CD4-positive, alpha-beta T cell treated with Interleukin-21 for 1 hour (primary cell): ENCODE data around the gene TUBGCP2.

ENCODE experiments used
- DNase-seq: peaks from one replicate; pipeline ENCODE4 v3.0.0-alpha.2; 2020

The TUBGCP2 gene

DNA sequence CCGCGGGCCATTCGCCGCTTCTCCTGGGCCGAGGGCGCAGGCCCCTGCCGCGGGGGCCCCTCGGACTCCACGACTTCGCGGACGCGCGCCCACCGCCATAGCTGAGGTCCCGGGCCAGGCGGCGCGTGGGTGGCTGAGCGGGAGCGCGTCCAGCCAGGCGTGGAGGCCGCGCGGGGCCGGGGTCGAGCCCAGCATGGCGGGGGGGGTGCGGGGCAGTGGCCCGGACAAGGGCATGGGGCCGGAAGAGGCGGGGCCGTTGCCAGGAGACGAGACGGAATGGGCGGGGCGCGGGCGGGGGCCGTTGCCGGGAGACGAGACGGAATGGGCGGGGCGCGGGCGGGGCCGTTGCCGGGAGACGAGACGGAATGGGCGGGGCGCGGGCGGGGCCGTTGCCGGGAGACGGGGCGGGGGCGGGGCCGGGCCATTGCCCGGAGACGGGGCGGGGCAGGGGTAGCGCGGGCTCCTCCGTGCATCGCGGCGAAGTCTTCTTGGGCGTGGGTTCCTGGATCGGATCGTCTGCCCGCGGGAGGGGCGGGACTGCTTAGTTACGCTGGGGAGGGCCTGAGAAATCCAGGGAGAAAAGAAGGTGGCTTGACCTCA is 46.8 kb downstream of the TUBGCP2 start:
- peak; percentile 91 for DNase-seq

DNA sequence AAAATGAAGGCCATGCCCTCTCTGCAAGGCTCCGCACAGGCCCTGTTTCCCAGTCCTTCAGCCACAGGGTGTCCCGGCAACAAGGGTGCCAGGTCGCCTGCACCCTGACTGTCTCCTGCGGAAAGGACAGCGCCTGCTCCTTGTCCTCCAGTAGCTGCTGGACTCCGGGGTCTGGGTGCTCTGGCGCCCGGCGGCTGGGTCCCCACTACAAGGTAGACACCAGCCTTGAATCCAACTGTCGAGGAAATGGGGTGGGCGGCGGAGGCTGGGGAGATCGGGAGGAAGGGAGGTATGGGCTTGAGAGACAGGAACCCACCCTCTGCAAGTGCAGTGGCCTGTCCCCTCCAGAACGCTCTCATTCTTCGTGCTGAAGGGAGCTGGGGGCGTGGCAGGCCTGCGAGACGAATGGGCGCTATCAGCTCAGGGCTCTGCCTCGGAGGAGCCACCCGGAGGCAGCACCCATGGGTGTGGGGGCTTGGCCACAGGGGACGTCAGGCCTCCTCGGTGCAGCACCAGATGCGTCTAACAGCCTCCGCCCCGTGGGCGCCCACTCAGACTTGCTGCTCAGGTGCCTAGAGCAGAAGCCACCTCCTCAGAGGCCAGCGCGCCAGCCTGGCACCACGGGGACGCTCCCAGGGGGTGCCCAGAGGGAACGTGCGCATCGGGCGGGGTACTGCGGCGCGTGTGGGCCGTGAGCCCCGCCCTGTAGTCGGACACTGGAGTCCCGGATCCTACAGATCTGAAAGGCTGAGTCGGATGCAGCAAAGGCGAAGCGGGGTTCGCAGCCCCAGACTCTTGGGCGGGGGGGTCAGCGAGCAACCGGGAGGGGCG is 47.6 kb downstream of the TUBGCP2 start:
- peak; percentile 74 for DNase-seq

- DNase-seq: no peak
Measured at GRCh38 chr10:133259602-133259989, 49.1 kb downstream of the TUBGCP2 start.

DNA sequence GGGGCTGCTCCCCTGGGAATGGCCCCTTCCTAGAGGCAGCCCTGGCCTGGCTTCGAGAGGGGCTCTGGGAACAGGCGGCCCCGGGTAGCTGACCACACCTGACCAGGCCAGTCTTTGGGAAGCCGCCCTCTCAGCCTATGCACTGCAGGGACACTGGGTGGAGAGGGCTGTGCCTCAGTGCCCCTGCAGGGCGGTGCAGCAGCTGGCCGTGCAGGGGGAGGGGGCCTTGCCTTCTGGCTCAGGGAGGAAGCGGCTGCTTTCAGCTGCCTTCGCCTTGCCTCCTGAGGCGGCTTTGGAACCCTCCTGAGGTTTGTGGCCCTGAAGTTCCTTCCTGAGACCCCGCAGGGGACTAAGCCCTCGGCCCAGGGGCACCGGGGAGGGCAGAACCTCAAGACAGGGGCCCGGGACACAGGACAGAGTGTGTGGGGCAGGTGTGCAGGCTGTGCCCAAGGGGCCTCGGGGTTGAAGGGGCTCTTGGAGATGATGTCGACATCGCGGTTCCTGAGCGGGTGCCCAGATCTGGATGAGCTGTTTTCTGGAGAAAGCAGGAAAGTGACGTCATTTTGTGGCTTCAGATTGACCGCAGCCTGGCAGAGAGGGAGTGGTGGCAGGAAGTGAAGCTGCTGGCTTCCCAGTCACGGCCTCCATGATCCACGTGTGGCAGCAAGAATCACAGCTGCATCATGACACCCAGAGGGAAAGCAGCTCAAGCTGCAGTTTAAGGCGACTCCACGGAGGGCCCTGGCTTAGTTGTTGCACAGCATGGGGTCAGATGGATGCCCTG is 49.7 kb downstream of the TUBGCP2 start:
- DNase-seq: peak; percentile 85

DNA sequence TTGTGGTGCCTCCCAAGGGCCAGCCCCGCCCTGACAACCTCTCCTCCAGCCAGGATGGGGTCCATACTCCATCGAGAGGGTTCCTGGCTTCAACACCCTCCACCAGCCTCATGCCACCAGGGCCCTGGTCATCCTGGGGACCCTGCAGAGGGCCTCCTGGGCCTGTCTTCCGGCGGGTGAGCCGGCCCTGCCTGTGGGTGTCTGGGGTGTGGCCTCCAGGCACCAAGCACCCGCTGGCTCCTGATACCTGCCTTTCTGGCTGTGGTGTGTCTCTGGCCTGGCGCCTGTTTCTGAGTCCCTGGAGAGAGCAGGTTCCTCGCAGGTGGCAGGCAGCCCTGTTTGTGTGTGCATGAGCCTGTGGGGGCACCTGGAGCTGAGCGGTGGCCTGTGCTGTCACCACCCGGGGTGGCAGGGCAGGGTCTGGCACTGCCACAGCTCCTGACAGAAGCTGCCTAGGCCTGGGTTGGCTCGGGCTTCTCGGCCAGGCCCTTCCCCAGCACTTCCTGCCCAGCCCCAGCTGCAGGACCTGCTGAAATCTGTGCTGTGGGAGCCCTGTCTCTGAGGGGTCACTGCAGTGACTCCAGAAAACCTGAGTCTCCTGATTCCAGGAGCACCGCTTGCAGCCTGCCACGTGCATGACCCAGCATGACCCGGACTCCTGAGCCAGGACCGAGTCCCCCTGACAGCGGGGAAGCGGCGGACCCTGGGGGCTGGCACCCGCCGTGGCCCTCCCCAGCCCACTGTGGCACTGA is 50.4 kb downstream of the TUBGCP2 start:
- DNase-seq: peak; percentile 40

DNA sequence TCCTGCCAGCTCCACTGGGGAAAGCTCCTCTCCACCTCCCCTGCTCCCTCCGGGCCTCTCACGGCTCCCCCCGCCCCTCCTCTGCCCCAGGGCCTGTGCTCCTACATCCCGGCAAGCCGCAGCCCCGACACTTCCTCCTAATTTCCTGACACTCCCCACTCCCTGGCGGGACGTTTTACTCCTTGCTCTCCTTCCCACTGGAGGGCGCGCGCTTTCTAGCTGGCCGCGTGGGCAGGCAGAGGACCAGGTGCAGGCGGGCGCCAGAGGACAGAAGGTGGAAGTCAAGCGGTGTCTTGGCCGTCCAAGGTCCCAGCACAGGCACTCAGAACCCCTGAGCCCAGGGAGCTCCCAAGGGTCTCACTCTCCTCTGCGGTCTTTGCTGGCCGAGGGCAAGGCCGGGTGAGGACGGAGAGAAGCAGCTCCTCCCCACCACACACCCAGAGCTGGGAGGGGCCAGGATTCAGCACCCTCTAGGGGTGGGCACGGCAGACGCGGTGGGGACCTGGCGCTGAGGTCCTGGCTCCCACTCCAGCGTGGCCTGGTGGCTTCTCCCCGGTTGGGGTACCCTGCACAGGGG is 51.1 kb downstream of the TUBGCP2 start:
- peak; percentile 33 for DNase-seq

DNA sequence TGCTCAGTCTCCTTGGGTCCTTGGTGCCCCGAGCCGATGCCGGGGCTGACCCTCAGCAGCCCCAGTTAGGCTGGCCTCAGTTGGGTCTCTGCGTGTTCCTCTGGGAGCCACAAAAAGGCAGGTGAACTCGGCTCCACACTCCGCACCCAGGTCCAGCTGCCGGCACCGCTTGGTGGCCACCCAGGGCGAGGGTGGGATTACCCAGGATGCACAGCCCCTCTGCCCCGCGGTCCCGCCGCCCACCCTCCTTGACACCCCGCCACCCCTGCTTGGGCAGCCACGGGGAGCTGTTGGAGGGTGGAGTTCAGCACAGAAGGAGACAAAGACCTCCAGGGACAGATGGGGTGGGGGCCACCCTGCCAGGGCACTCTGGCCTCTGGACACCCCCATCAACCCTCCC is 53.3 kb downstream of the TUBGCP2 start:
- DNase-seq: no peak

- DNase-seq: no peak
Measured at GRCh38 chr10:133254421-133255120, 54.1 kb downstream of the TUBGCP2 start.

DNA sequence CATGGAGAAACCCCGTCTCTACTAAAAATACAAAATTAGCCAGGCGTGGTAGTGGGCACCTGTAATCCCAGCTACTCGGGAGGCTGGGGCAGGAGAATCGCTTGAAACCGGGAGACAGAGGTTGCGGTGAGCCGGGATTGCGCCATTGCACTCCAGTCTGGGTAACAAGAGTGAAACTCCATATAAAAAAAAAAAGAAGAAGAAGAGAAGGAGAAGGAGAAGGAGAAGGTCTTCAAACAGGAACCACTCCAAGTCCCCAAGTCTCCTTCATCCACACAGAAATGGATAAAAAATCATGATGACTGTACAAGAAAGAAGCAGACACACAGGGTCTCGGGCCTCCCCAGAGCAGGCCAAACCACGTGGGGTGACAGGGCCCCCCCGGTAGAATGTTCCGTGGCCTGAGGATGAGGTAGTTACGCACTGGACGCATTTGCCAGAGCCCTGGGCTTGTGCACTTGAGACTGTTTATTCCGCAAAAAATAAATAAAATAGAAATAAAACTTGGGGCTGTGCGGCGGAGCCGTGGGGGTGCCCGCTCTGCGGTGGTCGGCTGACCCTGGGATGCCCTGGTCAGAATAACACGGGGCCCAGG is 55.2 kb downstream of the TUBGCP2 start:
- DNase-seq: no peak

DNA sequence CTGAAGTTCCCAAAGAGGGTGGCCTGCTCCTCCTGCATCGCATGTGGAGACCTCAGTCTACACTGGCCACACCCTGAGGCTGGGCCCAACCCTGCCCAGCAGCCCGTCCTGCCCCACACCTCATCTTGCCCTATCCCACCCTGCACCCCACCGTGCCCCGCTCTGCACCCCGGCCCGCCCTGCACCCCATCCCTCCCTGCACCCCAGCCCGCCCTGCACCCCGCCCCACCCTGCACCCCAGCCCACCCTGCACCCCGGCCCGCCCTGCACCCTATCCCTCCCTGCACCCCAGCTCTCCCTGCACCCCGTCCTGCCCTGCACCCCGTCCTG is 56.5 kb downstream of the TUBGCP2 start:
- DNase-seq: no peak

- no peak for DNase-seq
Measured at GRCh38 chr10:133251388-133252222, 57.1 kb downstream of the TUBGCP2 start.

- no peak for DNase-seq
Measured at GRCh38 chr10:133249975-133250754, 58.5 kb downstream of the TUBGCP2 start.

DNA sequence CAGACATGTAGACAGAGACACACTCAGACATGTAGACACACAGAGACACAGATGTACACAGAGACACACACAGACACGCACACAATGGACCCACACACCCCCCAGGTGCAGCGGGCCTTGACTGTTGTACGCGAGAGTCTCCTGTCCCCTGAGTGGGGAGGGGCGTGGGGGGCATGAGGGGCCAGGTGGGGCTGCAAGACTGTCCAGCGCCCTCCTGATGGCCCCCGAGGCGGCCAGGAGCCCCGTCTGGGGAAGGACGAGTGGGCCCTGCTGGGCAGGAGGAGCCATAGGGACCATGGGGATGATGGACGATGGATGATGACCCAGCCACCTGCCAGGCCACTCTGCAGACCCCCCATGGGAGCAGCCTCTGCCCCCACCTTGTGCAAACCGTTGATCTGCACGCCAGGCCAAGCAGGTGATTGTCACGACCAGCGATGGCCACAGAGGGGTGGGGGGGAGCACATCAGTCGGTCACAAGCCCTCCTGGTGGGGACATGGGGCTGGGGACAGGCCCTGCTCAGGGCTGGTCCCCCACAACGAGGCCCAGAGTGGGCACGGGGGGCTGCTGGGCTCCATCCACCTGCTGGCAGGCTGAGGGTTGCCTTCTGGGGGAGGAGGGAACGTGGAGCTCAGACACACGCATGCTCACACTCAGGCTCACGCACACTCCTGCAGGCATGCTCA is 59.4 kb downstream of the TUBGCP2 start:
- DNase-seq: no peak

GRCh38 chr10:133248334-133248715 is 60.3 kb downstream of the TUBGCP2 start:
- no peak for DNase-seq

DNA sequence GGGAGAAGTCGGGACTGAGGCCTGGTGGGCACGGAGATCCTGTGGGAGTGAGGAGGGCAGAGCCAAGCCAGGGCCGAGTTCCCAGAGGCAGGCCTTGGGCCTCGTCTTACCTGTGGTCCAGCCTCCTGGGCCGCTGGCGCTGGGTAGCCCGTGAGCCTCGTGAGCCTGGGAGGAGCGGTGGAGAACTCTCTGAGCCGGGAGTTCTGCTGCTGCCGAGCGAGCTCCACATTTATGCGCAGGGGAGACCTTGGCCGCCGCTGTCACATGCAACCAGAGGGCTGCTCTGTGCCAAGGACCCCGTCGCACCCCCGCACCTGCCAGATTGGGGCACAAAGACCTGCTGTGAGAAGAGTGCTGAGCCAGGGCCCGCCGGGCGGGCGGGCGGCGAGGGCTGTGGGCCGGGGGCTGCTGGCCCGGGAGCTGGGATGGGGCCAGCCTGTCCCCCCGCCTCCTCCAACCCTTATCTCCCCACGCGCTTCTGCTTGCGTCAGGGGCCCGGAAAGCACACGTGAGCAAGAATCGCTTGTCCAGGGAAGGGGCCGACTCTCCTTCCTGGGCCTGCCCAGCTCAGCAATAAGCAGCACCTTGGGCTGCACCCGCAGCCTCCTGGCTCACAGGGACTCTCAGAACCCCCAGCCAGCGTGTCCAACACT is 60.9 kb downstream of the TUBGCP2 start:
- DNase-seq: no peak

DNA sequence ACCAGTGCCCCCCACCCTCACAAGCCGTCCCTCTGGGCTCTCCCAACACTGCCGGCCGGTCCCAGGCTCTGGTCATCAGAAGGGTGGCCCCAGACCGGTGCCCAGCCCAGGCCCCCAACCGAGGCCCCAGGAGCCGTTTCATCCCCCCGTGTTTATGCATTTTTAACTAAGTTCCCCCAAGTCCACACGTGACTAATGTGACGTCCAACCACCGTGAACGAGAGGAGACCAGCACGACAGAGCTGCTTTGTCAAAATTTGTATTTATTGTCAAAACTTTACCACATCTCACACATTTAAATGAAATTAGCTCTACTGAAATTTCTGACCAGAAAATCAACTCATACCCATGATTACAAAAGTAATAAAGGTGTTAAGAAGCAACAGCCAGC is 62.4 kb downstream of the TUBGCP2 start:
- no peak for DNase-seq

- no peak for DNase-seq
Measured at GRCh38 chr10:133245439-133246235, 63.0 kb downstream of the TUBGCP2 start.

DNA sequence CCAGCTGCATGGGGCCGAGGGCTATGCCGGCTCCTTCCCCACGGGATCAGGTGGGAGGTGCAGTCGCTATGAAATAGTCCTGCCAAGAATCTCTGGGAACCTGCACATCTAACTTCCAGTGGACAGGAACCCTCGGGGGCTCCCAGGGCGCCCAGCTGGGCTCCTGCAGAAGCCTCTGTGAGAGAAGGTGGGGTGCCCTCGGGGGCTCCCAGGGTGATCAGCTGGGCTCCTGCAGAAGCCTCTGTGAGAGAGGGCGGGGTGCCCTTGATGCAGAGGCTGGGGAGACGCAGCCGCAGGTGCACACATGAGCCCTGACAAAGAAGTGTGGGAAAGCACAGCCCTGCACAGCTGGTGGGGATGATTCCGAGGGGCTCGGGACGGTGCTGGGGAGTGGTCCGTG is 65.1 kb downstream of the TUBGCP2 start:
- no peak for DNase-seq
